Stimulated activated CD4-positive, alpha-beta T cell treated with anti-CD3 and anti-CD28 coated beads, Interleukin-12 subunit alpha, Interleukin-12 subunit beta, amount 100 ng/mL, for 48 hours (primary cell): ENCODE results near the gene CDH13.

Experiments used
- DNase-seq, 3 donors: peaks; one replicate each; pipeline ENCODE4 v3.0.0-alpha.2; 2020; ENCODE audit warnings: low read depth in 2 of 3, low spot score in 1 of 3

The CDH13 gene

GRCh38 chr16:82834151-82834815 lies 207.5 kb downstream of the CDH13 start:
- DNase-seq = no peak

- no peak for DNase-seq
Observed at GRCh38 chr16:82835487-82836155, 208.9 kb downstream of the CDH13 start.

- no peak for DNase-seq
Observed at GRCh38 chr16:82841108-82841507, 214.3 kb downstream of the CDH13 start.

- no peak for DNase-seq
Observed at GRCh38 chr16:82843606-82844271, 217.0 kb downstream of the CDH13 start.

GRCh38 chr16:82845116-82845515 lies 218.3 kb downstream of the CDH13 start:
- DNase-seq = no peak

GRCh38 chr16:82846806-82847205 lies 220.0 kb downstream of the CDH13 start:
- no peak for DNase-seq

GRCh38 chr16:82848013-82848412 lies 221.2 kb downstream of the CDH13 start:
- no peak for DNase-seq

GRCh38 chr16:82852388-82853008 lies 225.7 kb downstream of the CDH13 start:
- DNase-seq = no peak

GRCh38 chr16:82855471-82855870 lies 228.7 kb downstream of the CDH13 start:
- no peak for DNase-seq

GRCh38 chr16:82857693-82858365 lies 231.1 kb downstream of the CDH13 start:
- no peak for DNase-seq

- DNase-seq = no peak
Observed at GRCh38 chr16:82859662-82860061, 232.9 kb downstream of the CDH13 start.

GRCh38 chr16:82860071-82860470 lies 233.3 kb downstream of the CDH13 start:
- no peak for DNase-seq

- no peak for DNase-seq
Observed at GRCh38 chr16:82862057-82862456, 235.3 kb downstream of the CDH13 start.

- no peak for DNase-seq
Observed at GRCh38 chr16:82864332-82865040, 237.7 kb downstream of the CDH13 start.

- DNase-seq = no peak
Observed at GRCh38 chr16:82865412-82865811, 238.6 kb downstream of the CDH13 start.

- no peak for DNase-seq
Observed at GRCh38 chr16:82867485-82867884, 240.7 kb downstream of the CDH13 start.

GRCh38 chr16:82874271-82874670 lies 247.5 kb downstream of the CDH13 start:
- DNase-seq = no peak

- no peak for DNase-seq
Observed at GRCh38 chr16:82874672-82875071, 247.9 kb downstream of the CDH13 start.

GRCh38 chr16:82876951-82877350 lies 250.2 kb downstream of the CDH13 start:
- DNase-seq = no peak

- no peak for DNase-seq
Observed at GRCh38 chr16:82878466-82878865, 251.7 kb downstream of the CDH13 start.

GRCh38 chr16:82880346-82880745 lies 253.6 kb downstream of the CDH13 start:
- DNase-seq = no peak
